Measurements from ENCODE around the gene ALDH4A1.

GRCh38 chr1:18861082-18861481 is 41.3 kb downstream of the ALDH4A1 start:
- TF ChIP-seq CTCF (IDR thresholded peaks at IDR 0.05) (no peak), POLR2A (IDR thresholded peaks at IDR 0.05) (no peak)

Measured in lower leg skin (tissue), 3 donors.